K562 (cell line): ENCODE measurements around the gene ATP12A.

Source experiments
- ETS1 ChIP-seq: conservative IDR thresholded peaks from 2 replicates; pipeline ENCODE4 v1.6.1; 2011; ENCODE audit warnings: low read depth, mild to moderate bottlenecking, low read length; ENCODE audit not compliant: control insufficient read depth
- FOS ChIP-seq: IDR thresholded peaks from 3 replicates; pipeline ENCODE4 v1.6.1; 2011; ENCODE audit not compliant: insufficient read length; ENCODE audit errors: extremely low read depth
- KDM1A ChIP-seq, 2 experiments: fragments of 450-650 bp; IDR thresholded peaks; 2 replicates each; pipeline ENCODE4 v1.6.1; 2016; ENCODE audit warnings: mild to moderate bottlenecking in 2 of 2
- MAFG ChIP-seq: fragments of 450-650 bp; conservative IDR thresholded peaks from 2 replicates; pipeline ENCODE4 v1.6.1; 2016; ENCODE audit warnings: missing genetic modification characterization, missing compliant biosample characterization
- NFE2L1 ChIP-seq: fragments of 450-650 bp; IDR thresholded peaks from 2 replicates; pipeline ENCODE4 v1.6.1; 2016; ENCODE audit warnings: missing genetic modification characterization, low read depth, mild to moderate bottlenecking, missing compliant biosample characterization, moderate library complexity, borderline replicate concordance
- SREBF1 ChIP-seq: fragments of 150-350 bp; IDR thresholded peaks from 2 replicates; pipeline ENCODE4 v1.6.1; 2014; ENCODE audit warnings: antibody characterized with exemption, low read depth, low read length, borderline replicate concordance
- TRIM24 ChIP-seq, 2 experiments: fragments of 450-650 bp; IDR thresholded peaks; 2 replicates each; pipeline ENCODE4 v1.6.1; 2016
- ZBTB26 ChIP-seq: fragments of 450-650 bp; formaldehyde crosslinking; IDR thresholded peaks from 2 replicates; pipeline ENCODE4 v1.4.0; 2022; ENCODE audit warnings: missing genetic modification characterization
- ZNF408 ChIP-seq: fragments of 250-450 bp; sonication (Bioruptor Pico); IDR thresholded peaks from 2 replicates; pipeline ENCODE4 v1.4.0; 2020; ENCODE audit warnings: low read depth, mild to moderate bottlenecking, moderate library complexity

GRCh38 chr13:24632382-24633121, 47.7 kb upstream of the ATP12A start:
- TF ChIP-seq NFE2L1 (tag) (no peak), FOS (no peak), ZNF408 (CRISPR knock-in tag) (no peak), ETS1 (no peak), SREBF1 (no peak), TRIM24 (IDR thresholded peaks at IDR 0.05) (no peak), KDM1A (IDR thresholded peaks at IDR 0.05) (no peak), ZBTB26 (CRISPR knock-in tag) (no peak), MAFG (tag) (no peak)
